Mammary epithelial cell (primary cell): ENCODE measurements around the gene GADL1.

Experiments used
- EZH2 ChIP-seq: IDR thresholded peaks from 2 replicates; pipeline ENCODE4 v1.6.1; 2012; ENCODE audit warnings: low read length, inconsistent platforms, borderline replicate concordance
- TF ChIP-seq, protein P1 (sequence below), 2 donors: IDR thresholded peaks in 1 of 2; conservative IDR thresholded peaks in 1 of 2; 2 replicates each; pipeline ENCODE4 v1.5.1; 2011 to 2012; ENCODE audit warnings: inconsistent platforms in 2 of 2, low read length in 2 of 2, mild to moderate bottlenecking in 2 of 2, control low read depth in 1 of 2, low read depth in 1 of 2; ENCODE audit not compliant: insufficient read depth in 1 of 2; ENCODE audit errors: extremely low read depth in 1 of 2

DNA sequence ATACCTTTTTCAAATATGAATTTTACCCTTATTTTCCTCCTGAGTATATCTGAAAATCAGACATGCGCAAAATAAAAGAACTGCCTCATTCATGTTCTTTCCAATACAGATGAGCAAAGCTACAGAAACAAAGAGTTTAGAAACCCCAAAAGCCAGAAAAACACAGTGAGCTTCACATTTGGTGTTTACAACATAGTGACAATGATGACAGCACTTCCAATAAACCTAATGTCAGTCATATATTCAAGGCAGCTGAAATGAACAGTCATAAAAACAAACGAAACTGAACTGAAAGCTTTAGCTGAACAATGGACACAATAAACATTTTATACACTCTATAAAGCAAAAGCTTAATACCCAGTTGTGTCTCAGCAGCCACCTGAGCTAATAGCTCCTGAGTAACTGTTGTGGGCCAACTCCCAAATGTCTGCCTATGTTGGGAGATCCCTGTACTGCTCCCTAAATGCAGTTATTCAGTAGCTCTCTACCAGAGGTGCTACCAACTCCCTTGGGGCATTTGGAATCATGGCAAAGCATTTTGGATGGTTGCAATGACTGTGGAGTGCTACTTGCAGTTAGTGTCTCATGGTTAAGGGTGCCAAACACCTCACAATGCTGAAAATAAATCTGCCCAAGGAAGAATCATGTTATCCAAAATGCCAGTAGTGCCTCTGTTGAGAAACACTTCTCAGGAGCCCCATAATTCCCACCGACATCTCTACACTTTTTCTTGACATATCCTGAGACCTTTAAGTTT, 156.5 kb downstream of the GADL1 start:
- TF ChIP-seq, protein P1, sequence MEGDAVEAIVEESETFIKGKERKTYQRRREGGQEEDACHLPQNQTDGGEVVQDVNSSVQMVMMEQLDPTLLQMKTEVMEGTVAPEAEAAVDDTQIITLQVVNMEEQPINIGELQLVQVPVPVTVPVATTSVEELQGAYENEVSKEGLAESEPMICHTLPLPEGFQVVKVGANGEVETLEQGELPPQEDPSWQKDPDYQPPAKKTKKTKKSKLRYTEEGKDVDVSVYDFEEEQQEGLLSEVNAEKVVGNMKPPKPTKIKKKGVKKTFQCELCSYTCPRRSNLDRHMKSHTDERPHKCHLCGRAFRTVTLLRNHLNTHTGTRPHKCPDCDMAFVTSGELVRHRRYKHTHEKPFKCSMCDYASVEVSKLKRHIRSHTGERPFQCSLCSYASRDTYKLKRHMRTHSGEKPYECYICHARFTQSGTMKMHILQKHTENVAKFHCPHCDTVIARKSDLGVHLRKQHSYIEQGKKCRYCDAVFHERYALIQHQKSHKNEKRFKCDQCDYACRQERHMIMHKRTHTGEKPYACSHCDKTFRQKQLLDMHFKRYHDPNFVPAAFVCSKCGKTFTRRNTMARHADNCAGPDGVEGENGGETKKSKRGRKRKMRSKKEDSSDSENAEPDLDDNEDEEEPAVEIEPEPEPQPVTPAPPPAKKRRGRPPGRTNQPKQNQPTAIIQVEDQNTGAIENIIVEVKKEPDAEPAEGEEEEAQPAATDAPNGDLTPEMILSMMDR (conservative IDR thresholded peaks at IDR 0.05 in 1 of 2, IDR thresholded peaks at IDR 0.05 in 1 of 2; ENCODE audit: extremely low read depth in 1 of 2, insufficient read depth in 1 of 2, low read depth in 1 of 2, low read length in 2 of 2), result no peak
- no peak for TF ChIP-seq EZH2
